Suprapubic skin (tissue), 4 donors: Measurements from ENCODE around the gene SIAH2. TPM values are rescaled to one million over a fixed set of nuclear protein-coding genes. Genes with fewer than 3 reads are reported as not detected.

Source experiments
- DNase-seq, 2 donors: peaks; one replicate each; pipeline ENCODE4 v3.0.0-alpha.2; 2019; ENCODE audit warnings: low spot score in 2 of 2
- H3K27ac ChIP-seq: fragments of 200-600 bp; sonication (generic); one replicate; pipeline ENCODE4 v1.5.1; 2019
- H3K27me3 ChIP-seq: fragments of 200-600 bp; sonication (generic); one replicate; pipeline ENCODE4 v1.5.1; 2019
- H3K36me3 ChIP-seq: fragments of 200-600 bp; sonication (generic); one replicate; pipeline ENCODE4 v1.5.1; 2019
- H3K4me1 ChIP-seq: fragments of 200-600 bp; sonication (generic); one replicate; pipeline ENCODE4 v1.5.1; 2019
- H3K4me3 ChIP-seq: fragments of 200-600 bp; sonication (generic); one replicate; pipeline ENCODE4 v1.5.1; 2019; ENCODE audit warnings: mild to moderate bottlenecking
- H3K9me3 ChIP-seq: fragments of 200-600 bp; sonication (generic); one replicate; pipeline ENCODE4 v1.5.1; 2019
- CTCF ChIP-seq, 2 donors: fragments of 200-600 bp in 1 of 2; fragments of 450-650 bp in 1 of 2; sonication (generic) in 1 of 2; IDR thresholded peaks; one replicate each; pipeline ENCODE4 v1.5.1; 2016 to 2019; ENCODE audit warnings: antibody characterized with exemption in 2 of 2, mild to moderate bottlenecking in 1 of 2, moderate library complexity in 1 of 2
- EP300 ChIP-seq: sonication (generic); formaldehyde crosslinking; IDR thresholded peaks from one replicate; pipeline ENCODE4 v1.6.1; 2017; ENCODE audit warnings: antibody characterized with exemption
- POLR2A ChIP-seq, 2 donors: fragments of 450-650 bp; IDR thresholded peaks; one replicate each; pipeline ENCODE4 v1.6.1; 2017; ENCODE audit warnings: antibody characterized with exemption in 2 of 2, mild to moderate bottlenecking in 2 of 2, moderate library complexity in 2 of 2
- POLR2AphosphoS5 ChIP-seq, 3 donors: sonication (generic); formaldehyde crosslinking; IDR thresholded peaks; one replicate each; pipeline ENCODE4 v1.6.1; 2017; ENCODE audit warnings: antibody characterized with exemption in 3 of 3
- WGBS: methylation state at CpG from one replicate; pipeline ENCODE4 v1.1.5; 2018; 5-methylcytosine and 5-hydroxymethylcytosine counted together
- total RNA-seq, 4 donors: library from RNA; depleted of rRNA; stranded (reverse); fragments of >200 nt; gene quantifications; one replicate each; pipeline ENCODE4 v1.1.0, GENCODE V29; 2016

Gene SIAH2
- total RNA-seq, 4 donors from 2014 or later = 49.5 to 95.7 (median 81.3) TPM

- Histone ChIP-seq H3K36me3 (no peaks in the 10 kb centered on the region), H3K4me1 (no peaks in the 10 kb centered on the region), H3K4me3 (no peak overlapping the region), H3K27me3 (no peaks in the 10 kb centered on the region), H3K9me3 (no peaks in the 10 kb centered on the region), H3K27ac (no peak overlapping the region)
- no peak for TF ChIP-seq EP300
- no peak for TF ChIP-seq POLR2AphosphoS5 (IDR thresholded peaks at IDR 0.05)
- TF ChIP-seq CTCF (IDR thresholded peaks at IDR 0.05) = no peak
- TF ChIP-seq POLR2A (IDR thresholded peaks at IDR 0.05) = no peak
- DNase-seq = no peak
These were observed 27.7 kb upstream of the SIAH2 start for GRCh38 chr3:150790629-150791028.

GRCh38 chr3:150789451-150789850 lies 26.5 kb upstream of the SIAH2 start:
- Histone ChIP-seq H3K4me3 (no peak overlapping the region), H3K27ac (no peak overlapping the region), H3K9me3 (no peaks in the 10 kb centered on the region), H3K4me1 (no peaks in the 10 kb centered on the region), H3K36me3 (no peaks in the 10 kb centered on the region), H3K27me3 (no peaks in the 10 kb centered on the region)
- DNase-seq = no peak
- 80% methylated on average over 4 of the region's 4 CpGs for WGBS
- TF ChIP-seq POLR2AphosphoS5 (IDR thresholded peaks at IDR 0.05) (no peak), EP300 (no peak), CTCF (IDR thresholded peaks at IDR 0.05) (no peak), POLR2A (IDR thresholded peaks at IDR 0.05) (no peak)

DNA sequence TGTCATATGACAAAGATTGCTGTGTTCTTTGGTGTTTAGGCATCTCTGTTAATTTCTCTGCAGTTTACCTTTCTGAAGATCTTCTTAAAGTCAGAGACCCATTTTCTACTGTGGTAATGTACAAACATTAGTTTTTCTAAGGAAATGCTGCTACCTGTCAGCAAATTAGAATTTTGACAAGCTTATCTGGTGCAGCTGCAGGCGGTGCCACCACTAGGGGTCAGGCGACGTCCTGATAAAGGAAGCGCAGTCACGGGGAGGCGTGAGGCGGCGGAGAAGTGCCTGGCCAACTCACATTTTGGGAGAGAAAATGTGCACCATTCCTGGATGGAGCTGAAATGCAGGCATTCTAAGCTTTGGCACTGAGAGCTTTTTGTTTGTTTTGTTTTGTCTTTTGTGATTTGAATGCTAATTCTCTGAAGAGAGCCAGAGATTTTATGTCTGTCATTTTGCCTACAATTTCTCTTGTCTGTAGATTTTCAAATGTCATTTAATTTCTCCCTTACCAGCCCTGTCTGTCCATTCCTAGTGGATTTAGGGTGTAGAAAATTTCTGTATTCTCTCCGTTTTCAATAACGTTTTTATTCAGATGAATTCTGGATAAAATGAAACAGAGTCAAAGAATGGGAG lies 24.9 kb upstream of the SIAH2 start:
- Histone ChIP-seq H3K4me3 (no peak overlapping the region), H3K27ac (no peak overlapping the region), H3K36me3 (no peaks in the 10 kb centered on the region), H3K27me3 (no peaks in the 10 kb centered on the region), H3K4me1 (no peaks in the 10 kb centered on the region), H3K9me3 (no peaks in the 10 kb centered on the region)
- peak; percentile 86 to 91 for DNase-seq
- peak; percentile 66 to 88 for TF ChIP-seq CTCF (IDR thresholded peaks at IDR 0.05)
- no peak for TF ChIP-seq POLR2AphosphoS5 (IDR thresholded peaks at IDR 0.05)
- 8% methylated on average over 10 of the region's 10 CpGs for WGBS

DNA sequence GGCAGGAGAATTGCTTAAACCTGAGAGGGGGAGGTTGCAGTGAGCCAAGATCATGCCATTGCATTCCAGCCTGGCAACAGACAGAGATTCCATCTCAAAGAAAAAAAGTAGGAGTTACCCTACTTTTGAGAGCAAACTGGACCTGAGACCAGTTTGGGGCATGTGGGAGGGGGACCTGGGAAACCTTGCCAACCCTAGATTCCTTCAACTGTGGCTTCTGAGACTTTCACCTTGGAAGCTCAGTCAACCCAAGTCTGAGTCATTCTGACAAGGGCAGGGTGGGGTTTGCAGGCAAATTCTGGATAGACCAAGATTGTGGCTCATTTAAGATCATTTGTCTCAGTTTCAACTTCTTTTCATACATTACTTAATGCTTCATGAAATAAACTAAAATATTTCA lies 23.8 kb upstream of the SIAH2 start:
- Histone ChIP-seq H3K9me3 (no peaks in the 10 kb centered on the region), H3K4me3 (no peak overlapping the region), H3K36me3 (no peaks in the 10 kb centered on the region), H3K4me1 (no peaks in the 10 kb centered on the region), H3K27ac (no peak overlapping the region), H3K27me3 (no peaks in the 10 kb centered on the region)
- DNase-seq = no peak
- no peak for TF ChIP-seq EP300
- no peak for TF ChIP-seq POLR2A (IDR thresholded peaks at IDR 0.05)
- no peak for TF ChIP-seq POLR2AphosphoS5 (IDR thresholded peaks at IDR 0.05)
- TF ChIP-seq CTCF (IDR thresholded peaks at IDR 0.05) = no peak

DNA sequence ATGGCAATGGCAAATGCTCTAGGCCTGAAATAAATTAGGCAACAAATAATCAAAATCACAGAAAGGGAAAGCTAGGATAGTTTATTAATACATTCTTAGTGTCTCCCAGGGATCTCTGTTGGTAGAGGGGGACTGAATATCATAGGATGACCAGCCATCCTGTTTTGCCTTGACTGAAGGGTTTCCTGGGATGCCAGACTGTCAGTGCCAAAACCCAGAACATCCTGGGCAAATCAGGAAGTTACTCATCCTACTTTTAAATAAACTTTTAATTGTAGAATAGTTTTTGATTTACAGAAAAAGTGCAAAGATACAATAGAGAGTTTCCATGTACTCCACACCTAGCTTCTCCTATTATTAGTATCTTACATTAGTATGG lies 21.8 kb upstream of the SIAH2 start:
- no peak overlapping the region for H3K27ac ChIP-seq
- TF ChIP-seq EP300 (no peak), POLR2A (IDR thresholded peaks at IDR 0.05) (no peak), CTCF (IDR thresholded peaks at IDR 0.05) (no peak), POLR2AphosphoS5 (IDR thresholded peaks at IDR 0.05) (no peak)
- H3K4me1 ChIP-seq = no peaks in the 10 kb centered on the region
- H3K9me3 ChIP-seq = no peaks in the 10 kb centered on the region
- no peak for DNase-seq
- no peaks in the 10 kb centered on the region for H3K27me3 ChIP-seq
- no peak overlapping the region for H3K4me3 ChIP-seq
- no peaks in the 10 kb centered on the region for H3K36me3 ChIP-seq
